Glutamatergic neuron (in vitro differentiated cells): ENCODE data around the gene HPCAL4. TPM values are rescaled to one million over a fixed set of nuclear protein-coding genes. Genes with fewer than 3 reads are reported as not detected.

ENCODE experiments used
- DNase-seq: peaks from one replicate; pipeline ENCODE4 v3.0.0; 2022
- H3K27ac Mint-ChIP-seq: one replicate; pipeline ENCODE4 v1.8.0; 2020; ENCODE audit warnings: mild to moderate bottlenecking, mixed read lengths, inconsistent platforms; ENCODE audit not compliant: unreplicated experiment
- H3K27me3 Mint-ChIP-seq: one replicate; pipeline ENCODE4 v1.8.0; 2020; ENCODE audit warnings: mild to moderate bottlenecking, moderate library complexity, mixed read lengths, inconsistent platforms; ENCODE audit not compliant: unreplicated experiment
- H3K36me3 Mint-ChIP-seq: one replicate; pipeline ENCODE4 v1.8.0; 2020; ENCODE audit warnings: mild to moderate bottlenecking, mixed read lengths, inconsistent platforms; ENCODE audit not compliant: unreplicated experiment
- H3K4me1 Mint-ChIP-seq: one replicate; pipeline ENCODE4 v1.8.0; 2020; ENCODE audit warnings: mild to moderate bottlenecking, low read depth, mixed read lengths, inconsistent platforms; ENCODE audit not compliant: unreplicated experiment
- H3K4me3 Mint-ChIP-seq: one replicate; pipeline ENCODE4 v1.8.0; 2020; ENCODE audit warnings: mild to moderate bottlenecking, mixed read lengths, inconsistent platforms; ENCODE audit not compliant: unreplicated experiment
- H3K9me3 Mint-ChIP-seq: one replicate; pipeline ENCODE4 v1.8.0; 2020; ENCODE audit warnings: mild to moderate bottlenecking, moderate library complexity, mixed read lengths, inconsistent platforms; ENCODE audit not compliant: unreplicated experiment
- total RNA-seq: library from RNA; stranded (reverse); fragmentation: NEBNext Ultra II Directional; extraction: Animal tissue kit (Norgen Biotek cat#: 25700); gene quantifications from one replicate; pipeline ENCODE4 v1.2.1, GENCODE V29; 2021; ENCODE audit not compliant: unreplicated experiment
- TF ChIP-seq, protein P1 (sequence below): fragments of 200-600 bp; sonication (generic); IDR thresholded peaks from one replicate; pipeline ENCODE4 v1.5.0; 2021; ENCODE audit not compliant: partially characterized antibody, unreplicated experiment

HPCAL4 gene
- total RNA-seq, 1 donor from 2014 or later, result not detected

- no peak for DNase-seq
- no peaks in the 10 kb centered on the region for H3K9me3 Mint-ChIP-seq
- H3K4me1 Mint-ChIP-seq, result no peaks in the 10 kb centered on the region
- TF ChIP-seq, protein P1, sequence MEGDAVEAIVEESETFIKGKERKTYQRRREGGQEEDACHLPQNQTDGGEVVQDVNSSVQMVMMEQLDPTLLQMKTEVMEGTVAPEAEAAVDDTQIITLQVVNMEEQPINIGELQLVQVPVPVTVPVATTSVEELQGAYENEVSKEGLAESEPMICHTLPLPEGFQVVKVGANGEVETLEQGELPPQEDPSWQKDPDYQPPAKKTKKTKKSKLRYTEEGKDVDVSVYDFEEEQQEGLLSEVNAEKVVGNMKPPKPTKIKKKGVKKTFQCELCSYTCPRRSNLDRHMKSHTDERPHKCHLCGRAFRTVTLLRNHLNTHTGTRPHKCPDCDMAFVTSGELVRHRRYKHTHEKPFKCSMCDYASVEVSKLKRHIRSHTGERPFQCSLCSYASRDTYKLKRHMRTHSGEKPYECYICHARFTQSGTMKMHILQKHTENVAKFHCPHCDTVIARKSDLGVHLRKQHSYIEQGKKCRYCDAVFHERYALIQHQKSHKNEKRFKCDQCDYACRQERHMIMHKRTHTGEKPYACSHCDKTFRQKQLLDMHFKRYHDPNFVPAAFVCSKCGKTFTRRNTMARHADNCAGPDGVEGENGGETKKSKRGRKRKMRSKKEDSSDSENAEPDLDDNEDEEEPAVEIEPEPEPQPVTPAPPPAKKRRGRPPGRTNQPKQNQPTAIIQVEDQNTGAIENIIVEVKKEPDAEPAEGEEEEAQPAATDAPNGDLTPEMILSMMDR, result no peak
- H3K4me3 Mint-ChIP-seq, result no peak overlapping the region
- H3K27me3 Mint-ChIP-seq, result peaks cover 42% of the 10 kb centered on the region
- H3K36me3 Mint-ChIP-seq, result no peaks in the 10 kb centered on the region
- no peak overlapping the region for H3K27ac Mint-ChIP-seq
Observed at GRCh38 chr1:39688706-39689105, 2.5 kb downstream of the HPCAL4 start.

- Mint-ChIP-seq H3K36me3 (peaks cover 5% of the 10 kb centered on the region), H3K4me1 (no peaks in the 10 kb centered on the region), H3K4me3 (no peak overlapping the region), H3K27ac (no peak overlapping the region), H3K9me3 (no peaks in the 10 kb centered on the region), H3K27me3 (peaks cover 38% of the 10 kb centered on the region)
- DNase-seq, result no peak
- TF ChIP-seq, protein P1, result no peak
Observed at GRCh38 chr1:39687243-39687642, 4.0 kb downstream of the HPCAL4 start.

GRCh38 chr1:39685071-39685470 lies 6.2 kb downstream of the HPCAL4 start:
- H3K27me3 Mint-ChIP-seq, result peaks cover 35% of the 10 kb centered on the region
- H3K4me1 Mint-ChIP-seq, result no peaks in the 10 kb centered on the region
- TF ChIP-seq, protein P1, result no peak
- H3K9me3 Mint-ChIP-seq, result no peaks in the 10 kb centered on the region
- H3K27ac Mint-ChIP-seq, result no peak overlapping the region
- H3K4me3 Mint-ChIP-seq, result no peak overlapping the region
- peaks cover 5% of the 10 kb centered on the region for H3K36me3 Mint-ChIP-seq
- DNase-seq, result no peak

DNA sequence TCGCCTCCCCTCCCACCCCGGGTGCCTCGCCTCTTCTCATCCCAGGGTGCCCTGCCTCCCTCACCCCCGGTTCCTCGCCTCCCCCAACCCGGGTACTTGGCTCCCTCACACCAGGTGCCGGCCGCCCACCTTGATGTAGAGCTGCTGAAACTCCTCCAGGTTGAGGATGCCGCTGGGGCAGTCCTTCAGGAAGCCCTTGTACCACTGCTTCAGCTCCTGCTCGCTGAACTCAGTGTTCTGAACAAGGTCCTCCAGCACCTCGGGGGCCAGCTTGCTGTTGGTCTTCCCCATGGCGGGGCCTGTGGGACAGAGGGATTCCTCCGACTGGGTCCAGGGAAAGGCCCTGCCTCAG lies 6.9 kb downstream of the HPCAL4 start:
- Mint-ChIP-seq H3K9me3 (no peaks in the 10 kb centered on the region), H3K27ac (no peak overlapping the region), H3K27me3 (peaks cover 34% of the 10 kb centered on the region), H3K4me3 (no peak overlapping the region), H3K36me3 (peaks cover 5% of the 10 kb centered on the region), H3K4me1 (no peaks in the 10 kb centered on the region)
- no peak for DNase-seq
- TF ChIP-seq, protein P1, result no peak

DNA sequence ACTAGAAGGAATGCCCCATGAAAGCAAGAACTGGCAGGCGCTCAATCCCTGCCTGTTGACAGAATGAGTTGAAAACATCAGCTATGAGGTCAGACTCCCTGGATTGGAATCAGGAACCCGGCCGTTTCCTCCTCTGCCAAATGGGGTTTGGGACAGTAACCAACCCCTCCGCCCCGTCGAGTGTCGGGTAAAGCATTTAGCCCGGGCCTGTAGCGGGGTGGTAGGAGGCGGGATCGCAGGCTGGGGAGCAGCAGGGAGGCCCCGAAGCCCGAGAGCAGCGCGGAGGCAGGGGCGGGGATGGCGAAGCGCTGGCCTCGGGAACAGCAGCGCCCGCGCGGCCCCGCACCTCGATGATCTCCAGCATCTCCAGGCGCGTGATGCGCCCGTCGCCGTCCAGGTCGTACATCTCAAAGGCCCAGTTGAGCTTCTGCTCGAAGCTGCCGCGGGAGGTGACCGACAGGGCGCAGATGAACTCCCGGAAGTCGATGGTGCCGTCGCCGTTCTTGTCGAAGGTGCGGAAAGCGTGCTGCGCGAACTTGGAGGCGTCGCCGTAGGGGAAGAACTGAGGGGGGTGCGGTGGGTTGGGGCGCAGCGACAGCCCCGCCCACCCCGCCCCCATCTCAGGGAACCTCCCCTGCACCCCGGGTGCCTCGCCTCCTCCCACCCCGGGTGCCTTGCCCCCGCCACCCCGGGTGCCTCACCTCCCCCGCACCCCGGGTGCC lies 7.5 kb downstream of the HPCAL4 start:
- Mint-ChIP-seq H3K9me3 (no peaks in the 10 kb centered on the region), H3K4me3 (no peak overlapping the region), H3K36me3 (peaks cover 5% of the 10 kb centered on the region), H3K27ac (no peak overlapping the region), H3K27me3 (peaks cover 34% of the 10 kb centered on the region), H3K4me1 (no peaks in the 10 kb centered on the region)
- DNase-seq, result no peak
- TF ChIP-seq, protein P1, result no peak
